NB4 (cell line): ENCODE results near the gene PPP1R3F.

ENCODE experiments used
- DNase-seq: peaks from one replicate; pipeline ENCODE4 v3.0.0; 2010; ENCODE audit warnings: low read depth
- H3K4me3 ChIP-seq: one replicate; pipeline ENCODE4 v1.5.1; 2011; ENCODE audit warnings: mild to moderate bottlenecking, low read depth, low read length, moderate library complexity
- CTCF ChIP-seq: IDR thresholded peaks from one replicate; pipeline ENCODE4 v1.5.1; 2012; ENCODE audit warnings: low read depth, low read length
- MAX ChIP-seq: IDR thresholded peaks from 2 replicates; pipeline ENCODE4 v1.6.1; 2011; ENCODE audit warnings: low read depth, low read length
- MYC ChIP-seq: IDR thresholded peaks from 2 replicates; pipeline ENCODE4 v1.6.1; 2011; ENCODE audit warnings: low read depth, low read length
- POLR2A ChIP-seq: IDR thresholded peaks from 2 replicates; pipeline ENCODE4 v1.6.1; 2011; ENCODE audit warnings: mild to moderate bottlenecking; ENCODE audit not compliant: insufficient read length; ENCODE audit errors: extremely low read depth

Gene PPP1R3F

GRCh38 chrX:49257846-49258748 is 11.5 kb upstream of the PPP1R3F start:
- no peak for DNase-seq
- no peak overlapping the region for H3K4me3 ChIP-seq
- TF ChIP-seq POLR2A (no peak), MAX (no peak), MYC (no peak), CTCF (no peak)

- DNase-seq = no peak
- TF ChIP-seq CTCF (no peak), POLR2A (no peak), MYC (no peak), MAX (no peak)
- H3K4me3 ChIP-seq = no peak overlapping the region
These were observed 10.9 kb upstream of the PPP1R3F start for GRCh38 chrX:49258749-49259124.

GRCh38 chrX:49260221-49260985 is 9.2 kb upstream of the PPP1R3F start:
- no peak overlapping the region for H3K4me3 ChIP-seq
- TF ChIP-seq CTCF = no peak
- no peak for TF ChIP-seq MAX
- TF ChIP-seq POLR2A = no peak
- TF ChIP-seq MYC = no peak
- DNase-seq = no peak

- no peak for DNase-seq
- no peak overlapping the region for H3K4me3 ChIP-seq
- TF ChIP-seq MYC (no peak), POLR2A (no peak), CTCF (no peak), MAX (no peak)
These were observed 7.0 kb upstream of the PPP1R3F start for GRCh38 chrX:49262603-49263002.

GRCh38 chrX:49263631-49264030 is 6.0 kb upstream of the PPP1R3F start:
- no peak for DNase-seq
- no peak for TF ChIP-seq MAX
- no peak for TF ChIP-seq POLR2A
- no peak for TF ChIP-seq MYC
- no peak for TF ChIP-seq CTCF
- no peak overlapping the region for H3K4me3 ChIP-seq
